HepG2 (cell line): ENCODE results near the gene CROCC. TPM values are rescaled to one million over a fixed set of nuclear protein-coding genes. Genes with fewer than 3 reads are reported as not detected.

Source experiments
- HNF4G ChIP-seq, 2 experiments: sonication (generic) in 1 of 2; formaldehyde crosslinking in 1 of 2; IDR thresholded peaks; 2 replicates each; pipeline versions ENCODE4 v1.4.0 to v1.6.1; 2011 to 2020; ENCODE audit warnings: borderline replicate concordance in 2 of 2, low read depth in 2 of 2, mild to moderate bottlenecking in 2 of 2, low read length in 1 of 2, missing genetic modification reagents in 1 of 2, moderate library complexity in 1 of 2
- MXI1 ChIP-seq: IDR thresholded peaks from 3 replicates; pipeline ENCODE4 v1.6.1; 2012; ENCODE audit warnings: low read depth, low read length, inconsistent platforms, borderline replicate concordance
- REXO4 ChIP-seq: sonication (generic); formaldehyde crosslinking; IDR thresholded peaks from 2 replicates; pipeline ENCODE4 v1.8.0; 2022; ENCODE audit warnings: missing genetic modification reagents, mild to moderate bottlenecking, borderline replicate concordance
- SAP130 ChIP-seq: IDR thresholded peaks from 2 replicates; pipeline ENCODE4 v1.6.1; 2016; ENCODE audit warnings: low read depth
- ZBTB38 ChIP-seq: sonication (generic); formaldehyde crosslinking; IDR thresholded peaks from 2 replicates; pipeline ENCODE4 v1.5.1; 2020; ENCODE audit warnings: mild to moderate bottlenecking, missing genetic modification reagents
- ZNF331 ChIP-seq: sonication (generic); formaldehyde crosslinking; IDR thresholded peaks from 2 replicates; pipeline ENCODE4 v1.4.0; 2020; ENCODE audit warnings: missing genetic modification reagents
- ZNF720 ChIP-seq: sonication (generic); formaldehyde crosslinking; IDR thresholded peaks from 2 replicates; pipeline ENCODE4 v1.4.0; 2020; ENCODE audit warnings: missing genetic modification reagents
- ZNF781 ChIP-seq: sonication (generic); formaldehyde crosslinking; IDR thresholded peaks from 2 replicates; pipeline ENCODE4 v1.5.1; 2020; ENCODE audit warnings: borderline replicate concordance, mild to moderate bottlenecking, missing genetic modification reagents; ENCODE audit errors: not compliant biosample characterization
- polyA plus RNA-seq, 8 experiments: library from polyadenylated mRNA; depleted of rRNA in 3 of 8; stranded (reverse) in 7 of 8; unstranded in 1 of 8; fragments of >200 nt; fragmentation: Illumina TruSeq in 4 of 8; extraction: Trizol in 4 of 8; gene quantifications; 2 replicates each; pipeline versions ENCODE4 v1.2.1 to v1.2.3, GENCODE V29; 2011 to 2016; ENCODE audit warnings: low read depth in 4 of 8, missing spikeins in 1 of 8, mixed read lengths in 1 of 8; ENCODE audit not compliant: insufficient read depth in 1 of 8
- total RNA-seq, 5 experiments: library from RNA; depleted of rRNA; stranded (reverse); fragments of >200 nt; fragmentation: Illumina TruSeq; extraction: Trizol; gene quantifications; 2 replicates each; pipeline ENCODE4 v1.2.3, GENCODE V29; 2016; ENCODE audit warnings: low read depth in 1 of 5
- TF ChIP-seq, protein P1 (sequence below): sonication (generic); formaldehyde crosslinking; IDR thresholded peaks from 2 replicates; pipeline ENCODE4 v1.4.0; 2020; ENCODE audit warnings: mild to moderate bottlenecking, missing genetic modification reagents
- TF ChIP-seq, protein P2 (sequence below): sonication (generic); formaldehyde crosslinking; IDR thresholded peaks from 2 replicates; pipeline ENCODE4 v1.4.0; 2020; ENCODE audit warnings: missing genetic modification reagents; ENCODE audit errors: not compliant biosample characterization
- TF ChIP-seq, protein P3 (sequence below): sonication (generic); formaldehyde crosslinking; IDR thresholded peaks from 2 replicates; pipeline ENCODE4 v1.4.0; 2020; ENCODE audit warnings: missing genetic modification reagents, borderline replicate concordance
- TF ChIP-seq, protein P4 (sequence below): sonication (generic); formaldehyde crosslinking; IDR thresholded peaks from 2 replicates; pipeline ENCODE4 v1.5.0; 2020; ENCODE audit warnings: mild to moderate bottlenecking, missing genetic modification reagents
- TF ChIP-seq, protein P5 (sequence below): sonication (generic); formaldehyde crosslinking; IDR thresholded peaks from 2 replicates; pipeline ENCODE4 v1.5.1; 2020; ENCODE audit warnings: missing genetic modification reagents, mild to moderate bottlenecking, borderline replicate concordance

The CROCC gene
- total and polyA plus RNA-seq, 2 of the 13 experiments (the other 11 are each of a cell fraction or from before 2014, with no cell fraction given) = 7.8 to 15.5 TPM

DNA sequence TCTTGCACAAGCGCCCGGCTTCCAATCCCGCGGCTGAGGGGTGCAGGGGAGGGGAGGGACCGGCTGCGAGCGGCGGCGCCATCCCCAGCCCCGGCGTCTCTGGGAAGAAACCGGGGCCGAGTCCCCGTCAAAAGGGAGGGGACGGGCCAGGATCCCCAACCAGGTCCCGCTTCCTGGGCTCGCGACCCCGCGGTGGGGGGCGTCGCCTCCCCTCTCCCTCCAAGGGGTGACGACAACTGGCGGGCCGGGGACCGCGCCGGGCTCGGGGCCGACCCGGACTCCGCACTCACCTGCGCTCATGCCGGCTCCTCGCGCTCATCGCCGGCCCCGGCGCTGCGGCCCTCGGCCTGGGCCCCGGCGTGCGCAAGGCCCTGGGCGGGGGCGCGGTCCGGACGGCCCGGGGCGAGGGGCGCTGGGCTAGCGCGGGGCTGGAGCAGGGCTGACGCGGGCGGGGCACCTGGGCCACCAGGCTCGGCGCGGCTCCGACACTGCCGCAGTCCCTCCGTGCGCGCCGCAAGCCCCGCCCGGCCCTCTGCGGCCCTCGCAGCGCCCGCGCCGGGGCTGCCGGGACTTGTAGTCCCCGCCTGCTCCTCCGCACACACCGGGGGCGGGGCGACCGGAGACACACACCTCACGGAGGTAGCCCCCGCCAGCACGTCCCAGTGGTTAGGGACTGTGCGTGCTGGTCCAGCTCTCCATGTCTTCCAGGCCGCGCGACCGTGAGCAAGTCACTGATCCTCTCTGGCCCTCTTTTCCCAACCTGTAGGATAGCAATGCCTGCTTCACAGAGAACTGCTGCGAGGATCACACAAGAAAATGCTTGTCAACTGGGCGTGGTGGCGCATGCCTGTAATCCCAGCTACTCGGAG lies 89.9 kb downstream of the CROCC start, which contains the start of gene ATP13A2 (continued):
- TF ChIP-seq, protein P1, sequence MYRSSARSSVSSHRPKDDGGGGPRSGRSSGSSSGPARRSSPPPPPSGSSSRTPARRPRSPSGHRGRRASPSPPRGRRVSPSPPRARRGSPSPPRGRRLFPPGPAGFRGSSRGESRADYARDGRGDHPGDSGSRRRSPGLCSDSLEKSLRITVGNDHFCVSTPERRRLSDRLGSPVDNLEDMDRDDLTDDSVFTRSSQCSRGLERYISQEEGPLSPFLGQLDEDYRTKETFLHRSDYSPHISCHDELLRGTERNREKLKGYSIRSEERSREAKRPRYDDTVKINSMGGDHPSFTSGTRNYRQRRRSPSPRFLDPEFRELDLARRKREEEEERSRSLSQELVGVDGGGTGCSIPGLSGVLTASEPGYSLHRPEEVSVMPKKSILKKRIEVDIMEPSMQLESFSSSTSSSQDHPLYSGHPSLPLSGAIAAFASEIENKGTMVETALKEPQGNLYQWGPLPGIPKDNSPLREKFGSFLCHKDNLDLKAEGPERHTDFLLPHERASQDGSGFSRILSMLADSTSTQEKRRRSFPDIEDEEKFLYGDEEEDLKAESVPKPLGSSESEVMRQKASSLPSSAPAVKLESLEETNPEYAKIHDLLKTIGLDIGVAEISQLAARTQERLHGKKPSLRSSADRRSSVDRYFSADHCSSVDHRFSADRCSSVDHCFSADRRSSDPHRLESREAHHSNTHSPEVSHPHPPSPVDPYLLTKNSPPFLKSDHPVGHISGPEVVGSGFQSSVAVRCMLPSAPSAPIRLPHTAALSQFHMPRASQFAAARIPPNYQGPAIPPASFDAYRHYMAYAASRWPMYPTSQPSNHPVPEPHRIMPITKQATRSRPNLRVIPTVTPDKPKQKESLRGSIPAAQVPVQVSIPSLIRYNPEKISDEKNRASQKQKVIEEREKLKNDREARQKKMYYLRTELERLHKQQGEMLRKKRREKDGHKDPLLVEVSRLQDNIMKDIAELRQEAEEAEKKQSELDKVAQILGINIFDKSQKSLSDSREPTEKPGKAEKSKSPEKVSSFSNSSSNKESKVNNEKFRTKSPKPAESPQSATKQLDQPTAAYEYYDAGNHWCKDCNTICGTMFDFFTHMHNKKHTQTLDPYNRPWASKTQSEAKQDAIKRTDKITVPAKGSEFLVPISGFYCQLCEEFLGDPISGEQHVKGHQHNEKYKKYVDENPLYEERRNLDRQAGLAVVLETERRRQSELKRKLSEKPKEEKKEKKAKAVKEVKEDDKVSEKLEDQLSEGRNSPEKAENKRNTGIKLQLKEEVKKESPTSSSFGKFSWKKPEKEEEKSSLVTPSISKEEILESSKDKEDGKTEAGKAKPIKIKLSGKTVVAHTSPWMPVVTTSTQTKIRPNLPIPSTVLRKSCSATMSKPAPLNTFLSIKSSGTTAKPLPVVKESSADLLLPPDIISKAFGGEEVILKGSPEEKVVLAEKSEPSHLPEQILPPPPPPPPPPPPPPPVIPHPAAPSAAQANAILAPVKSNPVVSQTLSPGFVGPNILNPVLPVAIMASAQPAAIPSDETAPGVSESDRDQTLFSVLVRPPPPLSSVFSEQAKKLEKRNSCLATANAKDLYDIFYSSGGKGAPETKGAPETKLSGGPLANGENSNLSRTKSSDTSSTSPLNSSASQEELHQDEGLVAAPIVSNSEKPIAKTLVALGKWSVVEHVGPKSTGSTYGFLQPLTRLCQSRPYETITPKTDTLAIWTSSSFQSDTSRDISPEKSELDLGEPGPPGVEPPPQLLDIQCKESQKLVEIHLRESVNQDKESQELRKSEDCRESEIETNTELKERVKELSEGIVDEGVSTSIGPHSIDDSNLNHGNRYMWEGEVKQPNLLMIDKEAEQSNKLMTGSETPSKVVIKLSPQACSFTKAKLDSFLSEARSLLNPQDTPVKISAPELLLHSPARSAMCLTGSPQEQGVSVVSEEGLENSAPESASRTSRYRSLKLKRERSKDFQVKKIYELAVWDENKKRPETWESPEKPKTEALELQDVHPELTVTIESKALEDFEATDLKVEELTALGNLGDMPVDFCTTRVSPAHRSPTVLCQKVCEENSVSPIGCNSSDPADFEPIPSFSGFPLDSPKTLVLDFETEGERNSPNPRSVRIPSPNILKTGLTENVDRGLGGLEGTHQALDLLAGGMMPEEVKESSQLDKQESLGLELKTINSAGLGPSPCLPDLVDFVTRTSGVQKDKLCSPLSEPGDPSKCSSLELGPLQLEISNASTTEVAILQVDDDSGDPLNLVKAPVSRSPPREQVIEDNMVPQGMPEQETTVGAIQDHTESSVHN (CRISPR knock-in tag) = no peak
- TF ChIP-seq, protein P2, sequence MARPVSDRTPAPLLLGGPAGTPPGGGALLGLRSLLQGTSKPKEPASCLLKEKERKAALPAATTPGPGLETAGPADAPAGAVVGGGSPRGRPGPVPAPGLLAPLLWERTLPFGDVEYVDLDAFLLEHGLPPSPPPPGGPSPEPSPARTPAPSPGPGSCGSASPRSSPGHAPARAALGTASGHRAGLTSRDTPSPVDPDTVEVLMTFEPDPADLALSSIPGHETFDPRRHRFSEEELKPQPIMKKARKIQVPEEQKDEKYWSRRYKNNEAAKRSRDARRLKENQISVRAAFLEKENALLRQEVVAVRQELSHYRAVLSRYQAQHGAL (CRISPR knock-in tag) = no peak
- peak; percentile 63; the same call in 1 of the 3 replicates for TF ChIP-seq MXI1
- TF ChIP-seq SAP130 (CRISPR knock-in tag) = peak; percentile 82
- no peak for TF ChIP-seq ZNF781
- peak; percentile 53; the same call in 1 of the 2 replicates for TF ChIP-seq ZBTB38 (CRISPR knock-in tag)
- TF ChIP-seq ZNF331 = 0 out of 2 replicates have a peak, but pooled peaks have one; percentile 18
- TF ChIP-seq, protein P3, sequence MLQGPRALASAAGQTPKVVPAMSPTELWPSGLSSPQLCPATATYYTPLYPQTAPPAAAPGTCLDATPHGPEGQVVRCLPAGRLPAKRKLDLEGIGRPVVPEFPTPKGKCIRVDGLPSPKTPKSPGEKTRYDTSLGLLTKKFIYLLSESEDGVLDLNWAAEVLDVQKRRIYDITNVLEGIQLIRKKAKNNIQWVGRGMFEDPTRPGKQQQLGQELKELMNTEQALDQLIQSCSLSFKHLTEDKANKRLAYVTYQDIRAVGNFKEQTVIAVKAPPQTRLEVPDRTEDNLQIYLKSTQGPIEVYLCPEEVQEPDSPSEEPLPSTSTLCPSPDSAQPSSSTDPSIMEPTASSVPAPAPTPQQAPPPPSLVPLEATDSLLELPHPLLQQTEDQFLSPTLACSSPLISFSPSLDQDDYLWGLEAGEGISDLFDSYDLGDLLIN (CRISPR knock-in tag) = no peak
- TF ChIP-seq, protein P4, sequence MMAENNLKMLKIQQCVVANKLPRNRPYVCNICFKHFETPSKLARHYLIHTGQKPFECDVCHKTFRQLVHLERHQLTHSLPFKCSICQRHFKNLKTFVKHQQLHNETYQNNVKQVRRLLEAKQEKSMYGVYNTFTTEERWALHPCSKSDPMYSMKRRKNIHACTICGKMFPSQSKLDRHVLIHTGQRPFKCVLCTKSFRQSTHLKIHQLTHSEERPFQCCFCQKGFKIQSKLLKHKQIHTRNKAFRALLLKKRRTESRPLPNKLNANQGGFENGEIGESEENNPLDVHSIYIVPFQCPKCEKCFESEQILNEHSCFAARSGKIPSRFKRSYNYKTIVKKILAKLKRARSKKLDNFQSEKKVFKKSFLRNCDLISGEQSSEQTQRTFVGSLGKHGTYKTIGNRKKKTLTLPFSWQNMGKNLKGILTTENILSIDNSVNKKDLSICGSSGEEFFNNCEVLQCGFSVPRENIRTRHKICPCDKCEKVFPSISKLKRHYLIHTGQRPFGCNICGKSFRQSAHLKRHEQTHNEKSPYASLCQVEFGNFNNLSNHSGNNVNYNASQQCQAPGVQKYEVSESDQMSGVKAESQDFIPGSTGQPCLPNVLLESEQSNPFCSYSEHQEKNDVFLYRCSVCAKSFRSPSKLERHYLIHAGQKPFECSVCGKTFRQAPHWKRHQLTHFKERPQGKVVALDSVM (CRISPR knock-in tag) = no peak
- TF ChIP-seq ZNF720 (CRISPR knock-in tag) = no peak
- TF ChIP-seq REXO4 (CRISPR knock-in tag) = no peak
- no peak for TF ChIP-seq HNF4G (IDR thresholded peaks at IDR 0.05; ENCODE audit: borderline replicate concordance, low read depth, low read length)
- no peak for TF ChIP-seq HNF4G (CRISPR knock-in tag; IDR thresholded peaks at IDR 0.05; ENCODE audit: borderline replicate concordance, low read depth)
- TF ChIP-seq, protein P5, sequence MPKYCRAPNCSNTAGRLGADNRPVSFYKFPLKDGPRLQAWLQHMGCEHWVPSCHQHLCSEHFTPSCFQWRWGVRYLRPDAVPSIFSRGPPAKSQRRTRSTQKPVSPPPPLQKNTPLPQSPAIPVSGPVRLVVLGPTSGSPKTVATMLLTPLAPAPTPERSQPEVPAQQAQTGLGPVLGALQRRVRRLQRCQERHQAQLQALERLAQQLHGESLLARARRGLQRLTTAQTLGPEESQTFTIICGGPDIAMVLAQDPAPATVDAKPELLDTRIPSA = no peak
